ENCODE results near the gene CYTH4. TPM values are rescaled to one million over a fixed set of nuclear protein-coding genes. Genes with fewer than 3 reads are reported as not detected.
A peak's percentile ranks its signal among the peaks of the same experiment; 100 is the strongest.
"Not testable (repeated sequence)": the region's sequence is repeated elsewhere in the genome, so short reads cannot be mapped to it uniquely, and the experiment has no call there.

Gene CYTH4
- total RNA-seq, 1 donor from 2014 or later, result 7.0 TPM

DNA sequence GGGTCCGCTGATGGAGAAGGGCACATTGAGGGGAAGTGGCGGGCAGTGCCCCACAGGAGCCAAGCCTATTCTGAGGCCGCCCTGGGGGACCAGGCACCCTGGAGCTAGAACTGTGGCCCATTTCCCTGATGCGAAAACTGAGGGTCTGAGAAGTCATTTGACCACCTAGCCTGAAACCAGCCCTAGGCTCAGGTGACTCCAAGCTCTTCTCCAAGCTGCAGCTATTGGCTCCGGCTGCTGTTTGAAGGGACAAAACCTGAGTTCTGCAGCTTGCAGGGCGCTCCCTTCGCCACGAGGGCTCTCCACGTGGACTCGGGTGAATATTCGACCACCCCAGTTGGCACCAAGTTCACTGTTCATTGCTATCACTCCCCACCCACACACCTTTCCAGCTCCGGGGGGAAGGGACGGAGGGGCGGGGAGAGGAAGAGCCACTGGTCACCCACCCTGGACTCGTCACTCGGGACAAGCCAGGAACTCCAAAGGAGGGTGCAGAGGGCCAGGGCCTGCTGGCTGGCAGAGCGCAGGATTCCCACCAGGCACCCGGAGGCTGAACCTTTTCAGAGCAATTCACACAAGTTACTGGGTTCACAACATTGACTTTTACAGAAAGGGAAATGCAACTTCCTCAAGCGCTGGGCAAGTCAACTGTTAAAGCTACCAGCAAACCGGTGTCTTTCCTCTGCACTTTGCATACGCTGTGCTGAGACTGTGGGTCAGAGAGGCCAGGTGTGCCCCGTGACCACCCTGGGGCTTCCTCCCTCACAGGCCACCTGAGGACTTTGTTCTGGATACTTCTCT, 37.2 kb upstream of the CYTH4 start:
- intact Hi-C loops (cut with DNase I), result no loop called here
- ATAC-seq (ENCODE audit: poor library complexity), result no peak
- DNase-seq, result no peak

DNA sequence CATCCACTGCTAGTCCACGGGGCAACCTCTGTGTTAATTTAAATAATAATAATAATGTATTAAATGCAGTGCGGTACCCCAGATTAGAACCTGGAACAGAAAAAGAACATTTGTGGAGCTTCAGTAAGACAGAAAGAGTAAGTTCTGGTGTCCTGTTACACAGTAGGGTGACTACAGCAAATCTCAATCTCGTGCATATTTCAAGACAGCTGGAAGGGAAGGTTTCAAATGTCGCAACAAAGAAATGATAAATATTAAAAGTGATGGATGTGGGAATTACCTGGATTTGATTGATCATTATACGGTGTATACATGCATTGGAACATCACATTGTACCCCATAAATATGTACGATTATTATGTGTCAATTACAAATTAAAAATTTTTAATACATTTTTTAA, 36.6 kb upstream of the CYTH4 start:
- intact Hi-C loops (cut with DNase I), result no loop called here
- no peak for ATAC-seq (ENCODE audit: poor library complexity)
- no peak for DNase-seq

DNA sequence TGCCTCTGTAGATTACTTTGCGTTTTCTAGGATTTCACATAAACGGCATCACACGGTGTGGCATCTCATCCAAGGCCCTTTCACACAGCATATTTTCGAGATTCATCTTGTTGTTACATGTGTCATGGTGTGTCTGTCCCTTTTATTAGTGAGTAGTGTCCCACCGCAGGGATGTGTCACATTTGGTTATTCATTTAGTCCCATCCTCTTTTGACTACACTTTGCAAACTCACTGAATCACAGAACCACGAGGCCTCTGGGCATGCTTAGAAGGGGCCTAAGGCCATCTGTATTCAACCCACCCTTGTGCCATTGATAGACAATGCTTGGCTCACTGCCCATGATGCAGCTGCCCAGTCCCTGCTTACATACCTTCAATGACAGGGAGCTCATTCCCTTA, 34.1 kb upstream of the CYTH4 start:
- DNase-seq, result no peak
- intact Hi-C loops (cut with DNase I), result no loop called here
- no peak for ATAC-seq (ENCODE audit: poor library complexity)

DNA sequence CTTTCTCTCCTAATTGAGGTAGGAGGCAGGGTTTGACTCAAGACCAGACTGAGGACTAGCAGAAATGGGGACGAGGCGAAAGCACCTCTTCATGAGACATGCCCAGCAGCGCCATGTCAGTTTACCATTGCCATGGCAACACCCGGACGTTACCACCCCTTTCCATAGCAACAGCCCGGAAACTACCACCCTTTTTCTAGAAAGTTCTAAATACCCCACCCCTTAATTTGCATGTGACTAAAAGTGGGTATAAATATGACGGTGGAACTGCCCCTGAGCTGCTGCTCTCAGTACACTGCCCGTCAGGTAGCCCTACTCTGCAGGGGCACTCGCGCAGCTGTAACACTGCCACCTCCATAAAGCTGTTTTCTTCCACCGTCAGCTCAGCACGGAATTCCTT, 32.3 kb upstream of the CYTH4 start:
- no peak for DNase-seq
- no peak for ATAC-seq (ENCODE audit: poor library complexity)
- intact Hi-C loops (cut with DNase I), result no loop called here

DNA sequence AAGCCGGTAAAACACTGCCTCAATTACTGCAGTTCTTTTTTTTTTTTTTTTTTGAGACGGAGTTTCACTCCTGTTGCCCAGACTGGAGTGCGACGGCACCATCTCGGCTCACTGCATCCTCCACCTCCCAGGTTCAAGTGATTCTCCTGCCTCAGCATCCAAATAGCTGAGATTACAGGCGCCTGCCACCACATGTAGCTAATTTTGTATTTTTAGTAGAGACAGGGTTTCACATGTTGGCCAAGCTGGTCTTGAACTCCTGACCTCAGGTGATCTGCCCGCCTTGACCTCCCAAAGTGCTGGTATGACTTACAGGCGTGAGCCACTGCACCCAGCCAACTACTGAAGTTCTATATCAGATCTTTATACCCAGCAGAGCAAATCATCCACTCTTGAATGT, 30.5 kb upstream of the CYTH4 start:
- intact Hi-C loops (cut with DNase I); ATAC-seq (ENCODE audit: poor library complexity); DNase-seq: not testable (repeated sequence)

DNA sequence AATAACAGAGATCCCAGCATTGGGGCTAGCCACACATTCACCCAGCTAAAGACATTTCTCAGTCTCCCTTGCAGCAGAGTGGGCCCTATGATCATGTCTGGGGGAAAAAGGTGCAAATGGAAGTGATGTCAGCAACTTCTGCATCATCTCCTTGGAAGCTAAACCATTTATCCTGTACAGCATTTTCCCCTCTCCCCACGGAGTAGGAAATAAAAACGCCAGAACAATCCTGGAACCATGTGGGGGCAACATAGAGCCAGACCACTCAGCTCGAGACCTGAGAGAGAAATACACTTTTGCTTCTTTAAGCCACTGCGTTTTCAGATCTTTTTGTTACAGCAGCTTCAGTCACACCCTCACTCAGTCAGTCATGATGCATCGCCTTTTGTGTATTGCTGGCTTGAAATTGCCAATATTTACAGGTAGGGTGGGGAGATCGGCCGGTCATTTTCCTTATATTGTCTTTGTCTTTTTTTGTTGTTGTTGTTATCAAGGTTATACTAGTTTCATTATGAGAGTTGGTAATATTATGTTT, 29.1 kb upstream of the CYTH4 start:
- intact Hi-C loops (cut with DNase I), result no loop called here
- no peak for DNase-seq
- no peak for ATAC-seq (ENCODE audit: poor library complexity)

DNA sequence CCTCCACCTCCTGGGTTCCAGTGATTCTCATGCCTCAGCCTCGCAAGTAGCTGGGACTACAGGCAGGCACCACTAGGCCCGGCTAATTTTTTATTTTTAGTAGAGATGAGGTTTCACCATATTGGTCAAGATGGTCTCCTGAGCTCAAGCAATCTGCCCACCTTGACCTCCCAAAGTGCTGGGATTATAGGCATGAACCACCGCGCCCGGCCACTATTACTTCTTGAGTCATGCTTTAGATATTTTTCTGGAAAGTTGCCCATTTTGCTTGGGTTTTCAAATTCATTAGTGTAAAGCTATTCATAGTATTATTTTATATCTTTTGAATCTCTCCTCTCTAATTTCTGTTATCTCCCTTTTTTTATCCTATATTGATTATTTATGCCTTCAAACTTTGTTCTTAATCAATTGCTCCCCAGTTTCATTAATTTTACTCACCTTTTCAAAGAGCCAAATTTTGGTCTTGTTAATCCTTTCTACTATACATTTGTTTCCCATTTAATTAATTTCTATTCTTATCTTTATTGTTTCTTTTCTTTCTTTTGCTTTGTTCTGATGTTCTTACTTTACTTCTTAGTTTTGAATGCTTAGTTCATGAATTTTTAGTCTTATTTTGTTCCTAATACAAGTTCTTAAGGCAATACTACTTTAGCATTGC, 28.0 kb upstream of the CYTH4 start:
- ATAC-seq (ENCODE audit: poor library complexity) (no peak), DNase-seq (no peak)
- intact Hi-C loops (cut with DNase I), result no loop called here

DNA sequence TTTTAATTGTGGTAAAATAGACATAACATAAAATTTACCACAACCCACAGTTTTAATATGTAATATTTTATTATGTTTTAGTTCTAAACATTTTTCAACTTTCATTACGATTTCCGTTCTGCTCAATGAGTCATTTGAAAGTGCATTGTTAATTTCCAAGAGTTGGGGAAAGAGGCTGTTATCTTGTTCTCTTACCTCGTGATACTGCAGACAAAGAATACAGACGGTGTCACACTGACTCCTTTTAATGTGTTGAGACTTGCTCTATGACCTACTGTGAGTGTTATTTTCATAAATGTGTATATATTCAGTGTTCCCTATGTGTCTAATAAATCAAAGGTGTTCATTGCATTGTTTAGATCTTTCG, 27.5 kb upstream of the CYTH4 start:
- no peak for DNase-seq
- intact Hi-C loops (cut with DNase I), result no loop called here
- no peak for ATAC-seq (ENCODE audit: poor library complexity)

DNA sequence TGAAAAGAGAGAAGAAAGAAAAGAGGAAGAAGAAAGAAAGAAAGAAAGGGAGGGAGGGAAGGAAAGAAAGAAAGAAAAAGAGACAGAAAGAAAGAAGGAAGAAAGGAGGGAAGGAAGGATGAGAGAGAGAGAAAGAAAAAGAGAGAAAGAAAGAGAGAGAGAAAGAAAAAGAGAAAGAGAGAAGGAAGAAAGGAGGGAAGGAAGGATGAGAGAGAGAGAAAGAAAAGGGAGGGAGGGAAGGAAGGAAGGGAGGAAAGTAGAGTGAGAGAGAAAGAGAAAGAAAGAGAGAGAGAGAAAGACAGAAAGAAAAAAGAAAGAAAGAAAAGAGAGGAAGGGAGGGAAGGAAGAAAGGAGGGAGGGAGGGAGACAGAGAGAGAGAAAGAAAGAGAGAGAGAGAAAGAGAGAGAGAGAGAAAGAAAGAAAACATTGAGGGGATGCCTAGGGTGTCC, 26.7 kb upstream of the CYTH4 start:
- intact Hi-C loops (cut with DNase I), result no loop called here
- DNase-seq, result no peak
- ATAC-seq (ENCODE audit: poor library complexity), result no peak

DNA sequence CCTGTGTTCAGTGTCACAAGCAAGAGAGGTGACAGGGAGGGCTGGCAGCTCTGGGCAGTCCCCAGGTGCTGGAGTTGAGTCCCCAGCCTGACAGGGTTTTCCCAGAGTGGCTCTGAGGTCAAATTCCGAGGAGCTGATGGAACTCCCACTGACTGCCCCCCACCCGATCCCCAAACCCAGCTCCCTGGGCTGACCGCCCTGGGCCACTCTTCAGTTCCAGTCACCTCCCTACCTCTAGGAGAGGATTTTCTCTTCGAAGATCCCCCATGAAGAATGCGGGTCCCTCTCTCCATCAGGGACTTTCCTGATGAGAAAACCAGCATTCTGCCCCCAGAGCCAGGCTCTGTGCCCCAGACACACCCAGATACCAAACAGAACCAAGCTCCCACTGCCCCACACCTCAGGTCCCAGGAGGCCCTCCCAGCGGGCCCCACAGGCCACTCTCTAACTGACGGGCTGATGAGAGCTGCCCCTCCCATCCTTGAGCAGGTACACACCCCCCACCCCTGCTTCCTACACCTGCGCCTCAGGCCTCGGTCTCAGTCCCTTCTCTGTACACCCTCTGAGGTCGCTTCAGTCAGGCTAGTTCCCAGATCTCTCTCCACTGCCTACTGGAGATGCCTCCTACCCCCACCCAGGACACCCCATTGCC, 26.1 kb upstream of the CYTH4 start:
- DNase-seq (no peak), ATAC-seq (ENCODE audit: poor library complexity) (no peak)
- intact Hi-C loops (cut with DNase I), result no loop called here

DNA sequence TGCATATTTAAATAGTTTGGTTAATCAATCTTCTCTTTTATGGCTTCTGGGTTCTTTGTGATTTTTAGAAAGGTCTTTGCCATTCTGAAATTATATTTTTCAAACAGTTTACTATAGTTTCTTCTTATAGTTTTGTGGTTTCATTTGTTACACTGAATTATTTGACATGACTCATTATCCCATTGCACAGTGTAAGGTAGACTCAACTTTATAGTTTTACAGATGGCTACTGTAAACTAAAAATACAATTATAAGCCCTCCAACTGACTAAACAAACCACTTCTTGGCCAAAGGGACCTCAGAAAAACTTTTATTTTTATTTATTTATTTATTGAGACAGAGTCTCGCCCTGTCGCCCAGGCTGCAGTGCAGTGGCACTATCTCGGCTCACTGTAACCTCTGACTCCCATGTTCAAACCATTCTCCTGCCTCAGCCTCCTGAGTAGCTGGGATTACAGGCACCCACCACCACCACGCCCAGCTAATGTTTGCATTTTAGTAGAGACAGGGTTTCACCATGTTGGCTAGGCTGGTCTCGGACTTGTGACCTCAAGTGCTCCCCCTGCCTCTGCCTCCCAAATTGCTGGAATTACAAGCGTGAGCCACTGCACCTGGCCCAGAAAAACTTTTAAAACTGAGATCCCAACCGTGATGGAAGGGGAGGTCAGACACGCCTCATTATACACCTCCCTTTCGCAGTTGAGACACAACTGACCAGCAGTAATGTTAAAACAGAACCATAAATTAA, 24.1 kb upstream of the CYTH4 start:
- ATAC-seq (ENCODE audit: poor library complexity) (no peak), DNase-seq (no peak)
- intact Hi-C loops (cut with DNase I), result no loop called here

DNA sequence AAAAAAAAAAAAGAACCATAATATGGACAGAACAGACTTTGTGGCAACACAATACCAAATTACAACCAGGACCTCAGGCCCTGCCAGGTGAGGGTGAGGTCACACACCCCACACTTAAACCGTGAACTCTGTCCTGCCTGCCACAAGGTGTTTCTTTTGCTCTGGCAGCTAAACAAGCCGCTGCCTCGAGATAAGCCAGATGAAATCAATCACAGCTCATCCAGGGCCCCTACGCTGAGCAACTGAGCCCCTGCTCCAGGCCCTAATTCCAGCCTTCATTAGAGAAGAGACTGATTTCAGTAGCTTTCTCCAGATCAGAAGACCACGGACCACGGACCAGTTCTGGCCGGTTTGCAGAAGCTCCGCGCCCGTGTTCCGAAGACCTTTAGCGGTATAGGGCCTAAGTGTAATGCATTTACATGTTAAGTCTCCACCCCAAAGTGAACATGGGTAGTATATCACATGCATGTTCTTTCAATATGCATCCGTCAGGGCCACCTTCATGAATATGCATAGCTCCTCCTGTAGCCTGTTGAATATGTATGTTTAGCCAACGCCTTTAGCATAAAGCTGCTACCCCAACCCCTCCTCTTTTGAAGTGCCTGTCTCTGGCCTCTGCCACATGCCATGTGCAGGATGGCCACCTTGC, 23.4 kb upstream of the CYTH4 start:
- ATAC-seq (ENCODE audit: poor library complexity), result no peak
- intact Hi-C loops (cut with DNase I), result no loop called here
- DNase-seq, result no peak

DNA sequence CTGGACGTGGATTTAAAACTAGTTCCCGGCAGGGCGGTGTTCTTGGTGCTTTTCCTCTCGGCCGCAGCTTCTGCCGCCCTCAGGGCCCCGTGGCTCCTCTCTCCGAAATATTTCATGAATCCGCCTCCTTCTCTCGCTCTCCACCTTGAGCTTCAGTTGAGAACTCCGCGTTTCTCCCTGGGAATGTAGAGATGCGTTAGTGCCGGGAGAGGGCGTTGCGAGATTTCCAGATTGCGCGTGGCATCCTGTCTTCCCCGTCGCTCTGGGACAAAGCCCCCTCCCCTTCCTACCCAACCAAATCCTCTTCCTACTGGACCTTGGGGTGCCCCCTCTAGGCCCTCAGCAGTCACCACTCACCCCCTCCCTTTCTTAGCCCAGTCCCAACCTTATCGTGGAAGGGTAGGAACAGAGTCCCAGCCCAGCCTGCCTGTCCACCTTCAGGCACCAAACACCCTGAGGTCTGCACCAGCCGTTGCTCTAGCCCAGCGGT, 22.7 kb upstream of the CYTH4 start:
- DNase-seq (no peak), ATAC-seq (ENCODE audit: poor library complexity) (no peak)
- intact Hi-C loops (cut with DNase I), result no loop called here

DNA sequence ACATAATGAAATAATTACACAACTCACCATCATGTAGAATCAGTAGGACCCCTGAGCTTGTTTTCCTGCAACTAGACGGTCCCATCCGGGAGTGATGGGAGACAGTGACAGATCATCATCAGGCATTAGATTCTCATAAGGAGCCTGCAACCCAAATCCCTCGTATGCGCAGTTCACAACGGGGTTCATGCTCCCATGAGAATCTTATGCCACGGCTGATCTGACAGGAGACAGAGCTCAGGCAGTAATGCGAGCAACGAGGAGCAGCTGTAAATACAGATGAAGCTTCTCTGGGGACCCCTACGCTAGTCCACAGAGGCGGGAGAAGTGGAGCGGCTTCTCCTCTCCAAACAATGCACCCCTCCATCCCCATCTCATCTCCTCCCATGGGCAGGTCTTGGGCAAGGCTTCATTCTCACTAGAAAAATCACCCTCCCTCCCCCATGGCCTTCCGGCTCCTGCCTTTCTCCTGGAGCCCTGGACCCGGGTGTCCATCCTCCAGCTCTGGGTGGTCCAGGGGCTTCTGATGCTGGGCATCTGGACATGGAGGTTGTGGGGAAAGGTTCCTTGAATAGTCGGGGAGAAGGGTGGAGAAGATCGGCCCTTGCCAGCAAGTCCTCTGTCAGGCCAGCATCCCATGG, 22.0 kb upstream of the CYTH4 start:
- ATAC-seq (ENCODE audit: poor library complexity) (no peak), DNase-seq (no peak)
- intact Hi-C loops (cut with DNase I), result no loop called here

DNA sequence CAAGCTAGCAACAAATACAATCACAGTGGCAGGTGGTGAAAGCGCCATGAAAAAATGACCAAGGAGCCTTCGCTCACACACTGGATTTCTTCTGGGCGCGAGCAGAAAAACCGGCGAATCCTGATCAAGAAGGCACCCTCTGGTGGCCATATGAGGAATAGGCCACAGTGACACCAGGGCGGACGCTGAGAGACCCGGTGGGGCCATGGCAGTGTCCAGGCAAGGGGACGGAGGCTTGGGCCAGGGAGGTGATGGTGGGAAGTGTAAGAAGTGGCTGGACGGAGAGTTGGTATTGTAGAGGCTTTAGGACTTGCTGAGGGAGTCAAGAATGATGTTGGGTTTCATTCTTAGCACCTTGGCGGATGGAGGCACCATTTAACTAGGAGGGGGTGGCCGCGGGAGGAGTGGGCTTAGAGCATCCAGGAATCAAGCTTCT, 21.4 kb upstream of the CYTH4 start:
- ATAC-seq (ENCODE audit: poor library complexity) (peak; percentile 71), DNase-seq (peak; percentile 67)
- intact Hi-C loops (cut with DNase I), result no loop called here

DNA sequence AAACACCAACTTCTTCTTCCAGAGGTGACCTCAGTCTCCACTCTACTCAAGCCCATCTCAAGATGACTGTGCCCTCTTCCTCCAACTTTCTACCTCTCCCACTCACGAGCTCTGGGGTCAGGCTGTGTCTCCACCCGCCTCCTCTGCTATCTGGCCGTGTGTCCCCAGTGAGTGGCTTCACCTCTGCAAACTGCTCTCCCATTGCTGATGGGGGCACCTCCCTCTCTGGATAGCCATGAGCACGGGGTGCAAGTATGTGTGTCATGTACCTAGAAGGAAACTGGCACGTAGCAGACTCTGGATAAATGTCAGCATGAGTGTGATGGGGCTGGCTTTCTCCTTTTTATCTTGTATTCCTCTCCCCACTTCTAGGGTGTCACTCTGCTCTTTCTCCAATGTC, 20.0 kb upstream of the CYTH4 start:
- ATAC-seq (ENCODE audit: poor library complexity) (no peak), DNase-seq (no peak)
- intact Hi-C loops (cut with DNase I), result no loop called here

DNA sequence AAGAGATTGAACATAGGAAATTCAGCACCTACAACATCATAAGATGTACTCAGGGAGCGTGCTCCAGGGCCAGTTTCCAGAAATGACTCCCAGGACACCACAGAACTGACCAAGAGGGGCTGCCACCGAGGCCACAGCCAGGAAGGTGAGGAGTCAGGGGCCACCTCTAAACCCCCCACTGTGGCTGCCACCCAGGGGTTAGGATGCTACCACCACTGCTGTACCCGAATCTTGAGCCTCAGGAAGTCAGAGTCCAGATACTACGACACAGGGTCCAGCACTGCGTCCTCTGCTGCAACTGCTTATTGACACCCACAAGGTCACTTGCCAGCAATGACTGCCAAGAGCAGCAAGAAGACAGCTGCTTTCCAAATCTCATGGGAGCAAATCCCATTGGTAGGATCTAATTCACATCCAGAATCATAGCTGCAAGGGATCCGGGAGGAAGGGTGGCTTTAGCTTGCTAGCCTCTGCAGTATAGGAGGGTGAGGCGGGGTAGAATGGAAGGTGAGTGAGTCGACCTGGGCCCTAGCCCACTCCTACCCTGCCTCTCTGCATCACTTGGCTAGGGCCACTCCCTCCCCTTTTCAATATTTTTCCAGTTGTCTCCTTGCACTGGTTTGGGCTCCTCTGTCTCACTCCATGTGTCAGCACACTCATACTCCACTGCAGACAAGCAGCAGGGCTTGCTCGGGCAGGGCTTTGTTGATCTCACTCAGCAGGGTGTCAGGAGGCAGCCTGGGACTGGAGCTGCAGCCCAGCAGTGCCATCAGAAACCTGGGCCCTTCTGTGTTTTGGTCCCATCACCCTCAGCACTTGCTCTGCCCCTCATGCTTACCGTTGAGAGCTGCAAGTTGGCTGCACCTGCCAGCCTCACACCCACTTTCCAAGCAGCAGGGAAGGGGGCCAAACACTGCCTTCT, 18.1 kb upstream of the CYTH4 start:
- intact Hi-C loops (cut with DNase I), result no loop called here
- DNase-seq (no peak), ATAC-seq (ENCODE audit: poor library complexity) (no peak)

Data from Right ventricle myocardium superior (tissue), 1 donor.